Measurements from ENCODE around the gene MAML3. TPM values are rescaled to one million over a fixed set of nuclear protein-coding genes. Genes with fewer than 3 reads are reported as not detected.

Gene MAML3
- total RNA-seq, 4 donors from 2014 or later, result 18.2 to 42.7 (median 28.6) TPM

DNA sequence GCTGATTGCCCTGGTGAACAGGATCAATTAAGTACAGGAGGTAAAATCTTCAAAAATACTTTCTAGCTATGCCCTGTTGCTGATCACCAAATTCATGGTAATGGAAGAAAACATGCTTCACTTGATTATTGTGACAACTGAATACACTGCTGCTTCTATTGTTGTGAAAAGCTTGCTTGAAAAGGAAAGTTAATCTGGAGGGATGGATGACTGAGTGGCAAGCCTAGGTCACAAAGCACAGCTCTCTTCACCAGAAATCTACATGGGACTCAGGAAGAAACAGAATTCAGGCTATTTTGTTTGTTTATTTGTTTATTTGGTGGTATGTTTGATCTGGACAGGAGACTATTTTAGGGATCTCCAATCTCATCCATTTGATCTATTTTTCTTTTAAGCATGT lies 306.4 kb downstream of the MAML3 start:
- no peak overlapping the region for H3K4me3 ChIP-seq
- no peaks in the 10 kb centered on the region for H3K36me3 ChIP-seq
- no peaks in the 10 kb centered on the region for H3K9me3 ChIP-seq
- no peaks in the 10 kb centered on the region for H3K27me3 ChIP-seq
- H3K4me1 ChIP-seq, result no peaks in the 10 kb centered on the region
- TF ChIP-seq, protein P1, sequence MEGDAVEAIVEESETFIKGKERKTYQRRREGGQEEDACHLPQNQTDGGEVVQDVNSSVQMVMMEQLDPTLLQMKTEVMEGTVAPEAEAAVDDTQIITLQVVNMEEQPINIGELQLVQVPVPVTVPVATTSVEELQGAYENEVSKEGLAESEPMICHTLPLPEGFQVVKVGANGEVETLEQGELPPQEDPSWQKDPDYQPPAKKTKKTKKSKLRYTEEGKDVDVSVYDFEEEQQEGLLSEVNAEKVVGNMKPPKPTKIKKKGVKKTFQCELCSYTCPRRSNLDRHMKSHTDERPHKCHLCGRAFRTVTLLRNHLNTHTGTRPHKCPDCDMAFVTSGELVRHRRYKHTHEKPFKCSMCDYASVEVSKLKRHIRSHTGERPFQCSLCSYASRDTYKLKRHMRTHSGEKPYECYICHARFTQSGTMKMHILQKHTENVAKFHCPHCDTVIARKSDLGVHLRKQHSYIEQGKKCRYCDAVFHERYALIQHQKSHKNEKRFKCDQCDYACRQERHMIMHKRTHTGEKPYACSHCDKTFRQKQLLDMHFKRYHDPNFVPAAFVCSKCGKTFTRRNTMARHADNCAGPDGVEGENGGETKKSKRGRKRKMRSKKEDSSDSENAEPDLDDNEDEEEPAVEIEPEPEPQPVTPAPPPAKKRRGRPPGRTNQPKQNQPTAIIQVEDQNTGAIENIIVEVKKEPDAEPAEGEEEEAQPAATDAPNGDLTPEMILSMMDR (IDR thresholded peaks at IDR 0.05), result no peak
- no peak for TF ChIP-seq POLR2AphosphoS5 (IDR thresholded peaks at IDR 0.05)
- no peak for TF ChIP-seq EP300 (IDR thresholded peaks at IDR 0.05)
- no peak for TF ChIP-seq POLR2A (IDR thresholded peaks at IDR 0.05)
- no peak for DNase-seq (ENCODE audit: low spot score in 2 of 2)
- H3K27ac ChIP-seq, result no peak overlapping the region

DNA sequence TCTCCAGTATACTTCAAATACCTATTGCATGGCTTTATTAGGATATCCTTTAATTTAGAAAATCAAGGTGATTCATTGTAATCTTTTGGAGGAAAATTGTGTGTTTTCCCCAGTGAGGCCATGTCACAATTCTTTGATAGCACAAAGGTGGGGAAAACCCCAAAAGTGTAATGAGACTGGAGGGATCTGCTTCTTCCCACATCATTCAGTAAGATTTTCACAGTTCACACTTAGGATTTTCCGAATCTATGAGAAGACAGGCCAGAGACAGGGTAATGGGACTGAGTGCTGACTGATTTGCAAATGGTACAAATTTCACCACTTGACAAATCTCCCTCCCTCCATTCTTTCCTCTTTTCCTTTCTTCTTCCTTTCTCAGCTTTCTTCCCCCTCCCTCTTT lies 307.2 kb downstream of the MAML3 start:
- Histone ChIP-seq H3K9me3 (no peaks in the 10 kb centered on the region), H3K4me3 (no peak overlapping the region), H3K4me1 (no peaks in the 10 kb centered on the region), H3K27ac (no peak overlapping the region), H3K36me3 (no peaks in the 10 kb centered on the region), H3K27me3 (no peaks in the 10 kb centered on the region)
- TF ChIP-seq POLR2A (IDR thresholded peaks at IDR 0.05), result no peak
- TF ChIP-seq, protein P1 (IDR thresholded peaks at IDR 0.05), result no peak
- TF ChIP-seq POLR2AphosphoS5 (IDR thresholded peaks at IDR 0.05), result no peak
- no peak for TF ChIP-seq EP300 (IDR thresholded peaks at IDR 0.05)
- 91% methylated on average over 1 of the region's 1 CpG for WGBS
- no peak for DNase-seq (ENCODE audit: low spot score in 2 of 2)

DNA sequence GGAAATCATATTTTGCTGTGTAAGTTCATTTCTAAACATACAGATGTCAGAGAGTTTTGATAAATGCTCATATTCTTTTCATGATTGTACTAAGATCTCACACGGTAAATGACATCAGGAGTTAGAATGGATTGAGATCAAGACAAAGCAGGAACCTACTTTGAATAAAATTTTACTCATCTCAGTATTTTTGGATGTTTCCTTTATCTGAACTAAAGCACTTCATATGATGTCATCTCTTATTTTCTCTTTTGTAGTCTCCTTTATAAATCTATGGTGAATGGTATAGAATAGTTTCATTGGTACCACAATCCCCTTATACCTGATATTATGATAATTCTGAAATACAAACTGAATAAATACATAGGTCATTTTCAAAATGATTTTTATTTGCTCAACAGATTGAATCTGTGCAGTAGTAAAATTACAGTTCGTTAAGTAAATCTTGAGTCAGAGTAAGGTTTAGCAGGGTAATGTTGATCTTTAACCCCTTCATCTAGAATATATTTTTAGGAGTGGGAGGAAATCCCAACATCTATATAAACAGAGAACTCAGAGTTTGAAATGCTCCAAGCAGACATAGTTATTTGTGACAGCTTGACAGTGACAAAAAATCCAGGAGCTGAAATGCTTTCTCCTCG lies 308.4 kb downstream of the MAML3 start:
- Histone ChIP-seq H3K27ac (no peak overlapping the region), H3K4me3 (no peak overlapping the region), H3K9me3 (no peaks in the 10 kb centered on the region), H3K27me3 (no peaks in the 10 kb centered on the region), H3K36me3 (no peaks in the 10 kb centered on the region), H3K4me1 (no peaks in the 10 kb centered on the region)
- WGBS, result 76% methylated on average over 3 of the region's 3 CpGs
- no peak for TF ChIP-seq POLR2AphosphoS5 (IDR thresholded peaks at IDR 0.05)
- DNase-seq (ENCODE audit: low spot score in 2 of 2), result no peak

DNA sequence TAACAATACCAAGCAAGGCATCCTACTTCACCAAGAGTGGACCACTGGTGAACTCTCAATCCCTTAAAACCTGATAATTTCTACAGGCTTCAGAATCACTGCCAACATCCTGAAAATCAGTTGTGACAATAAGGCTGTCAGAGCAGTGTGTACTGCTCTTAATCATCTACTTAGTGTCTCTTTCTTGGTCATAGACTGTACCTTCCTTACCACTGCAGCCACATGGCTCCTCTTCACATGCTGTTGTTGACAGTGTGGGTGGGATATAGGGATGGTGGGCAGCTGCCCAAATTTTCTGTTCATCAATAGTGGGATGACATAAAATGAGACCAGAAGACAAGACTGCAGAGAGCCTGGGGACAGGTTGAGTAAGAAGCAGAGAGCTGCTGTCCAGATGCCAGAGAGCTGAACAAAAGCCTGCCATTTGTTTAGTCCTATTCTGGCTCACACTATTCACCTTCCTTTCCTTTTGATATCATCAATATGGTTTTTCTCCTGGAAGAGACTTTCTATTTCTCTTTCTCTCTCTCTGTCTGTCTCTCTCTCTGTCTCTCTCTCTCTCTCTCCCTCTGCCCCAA lies 309.4 kb downstream of the MAML3 start:
- no peaks in the 10 kb centered on the region for H3K9me3 ChIP-seq
- no peak overlapping the region for H3K27ac ChIP-seq
- H3K36me3 ChIP-seq, result no peaks in the 10 kb centered on the region
- H3K4me3 ChIP-seq, result no peak overlapping the region
- no peaks in the 10 kb centered on the region for H3K27me3 ChIP-seq
- DNase-seq (ENCODE audit: low spot score in 2 of 2), result no peak
- H3K4me1 ChIP-seq, result no peaks in the 10 kb centered on the region
- TF ChIP-seq POLR2A (IDR thresholded peaks at IDR 0.05) (no peak), POLR2AphosphoS5 (IDR thresholded peaks at IDR 0.05) (no peak), EP300 (IDR thresholded peaks at IDR 0.05) (no peak)
- TF ChIP-seq, protein P1 (IDR thresholded peaks at IDR 0.05), result no peak

DNA sequence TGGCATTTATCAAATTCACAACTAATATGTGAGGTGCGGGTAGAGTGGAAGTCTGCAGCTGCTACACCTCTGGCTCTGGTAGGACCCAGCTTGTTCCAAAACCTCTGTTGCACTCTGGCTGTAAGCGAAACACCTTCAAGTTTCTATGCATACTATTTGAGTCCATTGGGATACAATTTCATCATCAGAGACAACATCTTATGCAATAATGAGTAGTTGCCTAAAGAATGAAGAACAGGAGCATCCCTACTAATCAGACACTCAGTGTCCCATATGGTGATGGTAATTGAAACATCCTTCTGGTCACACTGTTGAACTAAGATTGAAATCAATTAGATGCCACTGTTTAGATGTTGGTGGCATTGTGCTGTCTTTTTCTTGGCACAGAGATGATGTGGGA lies 309.9 kb downstream of the MAML3 start:
- WGBS, result 97% methylated on average over 2 of the region's 2 CpGs
- no peak overlapping the region for H3K27ac ChIP-seq
- H3K4me1 ChIP-seq, result no peaks in the 10 kb centered on the region

More for the DNA sequence above, 309.9 kb downstream of the MAML3 start:
- Histone ChIP-seq H3K4me3 (no peak overlapping the region), H3K9me3 (no peaks in the 10 kb centered on the region), H3K27me3 (no peaks in the 10 kb centered on the region), H3K36me3 (no peaks in the 10 kb centered on the region)
- TF ChIP-seq, protein P1 (IDR thresholded peaks at IDR 0.05), result no peak
- no peak for TF ChIP-seq POLR2A (IDR thresholded peaks at IDR 0.05)
- no peak for TF ChIP-seq EP300 (IDR thresholded peaks at IDR 0.05)
- no peak for TF ChIP-seq POLR2AphosphoS5 (IDR thresholded peaks at IDR 0.05)
- no peak for DNase-seq (ENCODE audit: low spot score in 2 of 2)

All from suprapubic skin (tissue), 4 donors.